ENCODE data around the gene TSLP.

TSLP gene

DNA sequence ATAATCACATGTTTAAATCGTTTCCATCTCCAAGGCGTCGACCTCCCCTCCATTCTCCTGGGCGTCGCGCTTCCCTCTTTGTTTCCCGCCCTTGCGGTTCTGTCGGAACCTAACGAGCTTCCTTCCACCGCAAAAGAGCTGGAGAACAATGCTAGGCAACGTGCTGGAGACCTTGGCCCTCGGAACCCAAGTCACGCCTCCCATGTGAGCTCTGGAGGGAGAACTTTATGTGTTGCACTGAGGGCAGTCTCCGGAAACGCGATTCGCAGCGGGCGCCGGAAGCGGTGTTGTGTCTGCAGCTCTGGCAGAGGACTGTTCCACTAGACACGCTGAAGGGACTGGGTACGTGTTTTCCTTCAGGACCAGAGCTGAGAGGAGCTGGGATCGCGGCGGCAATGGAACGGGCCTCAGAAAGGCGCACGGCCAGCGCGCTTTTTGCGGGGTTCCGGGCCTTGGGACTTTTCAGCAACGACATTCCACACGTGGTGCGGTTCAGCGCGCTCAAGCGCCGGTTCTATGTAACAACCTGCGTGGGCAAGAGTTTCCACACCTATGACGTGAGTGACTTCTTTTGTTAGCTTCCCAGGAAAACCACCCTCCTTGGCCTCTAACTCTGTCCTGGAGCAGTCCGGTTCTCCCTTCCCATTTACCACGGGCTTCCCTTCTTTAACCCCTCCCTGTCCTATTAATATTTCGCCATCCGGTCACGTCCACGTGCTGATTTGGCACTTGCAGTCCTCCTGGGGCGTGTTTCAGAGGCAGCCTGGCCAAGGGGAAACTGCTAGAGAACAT lies 20.7 kb downstream of the TSLP start, which contains the start of gene WDR36:
Gene WDR36 (plus strand): TSS at position 287 of the 792 bp plus-strand sequence. CDS start 109 bp downstream, at position 396.
- peak; percentile 80 to 97 (median 90) for DNase-seq
- intact Hi-C loops (cut with DNase I), result no loop called here

DNA sequence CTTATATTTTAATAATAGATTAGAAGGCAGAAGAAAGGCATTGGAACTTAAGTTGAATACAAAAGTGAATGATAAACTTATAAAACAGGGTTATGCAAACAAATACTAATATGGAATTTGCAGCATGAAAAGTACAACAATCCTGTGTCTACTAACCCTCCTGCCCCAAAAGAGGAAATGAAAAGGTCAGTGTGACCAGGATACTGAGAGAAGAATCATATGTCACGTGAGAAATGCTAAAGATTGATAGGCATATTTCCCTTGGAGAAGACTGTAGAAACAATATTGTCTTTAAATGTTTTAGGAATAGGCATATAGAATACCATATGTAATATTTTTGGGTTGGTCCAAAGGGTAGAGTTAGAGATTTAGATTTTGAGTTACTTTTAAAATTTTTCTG lies 24.5 kb downstream of the TSLP start:
- intact Hi-C loops (cut with DNase I), result no loop called here
- no peak for DNase-seq

DNA sequence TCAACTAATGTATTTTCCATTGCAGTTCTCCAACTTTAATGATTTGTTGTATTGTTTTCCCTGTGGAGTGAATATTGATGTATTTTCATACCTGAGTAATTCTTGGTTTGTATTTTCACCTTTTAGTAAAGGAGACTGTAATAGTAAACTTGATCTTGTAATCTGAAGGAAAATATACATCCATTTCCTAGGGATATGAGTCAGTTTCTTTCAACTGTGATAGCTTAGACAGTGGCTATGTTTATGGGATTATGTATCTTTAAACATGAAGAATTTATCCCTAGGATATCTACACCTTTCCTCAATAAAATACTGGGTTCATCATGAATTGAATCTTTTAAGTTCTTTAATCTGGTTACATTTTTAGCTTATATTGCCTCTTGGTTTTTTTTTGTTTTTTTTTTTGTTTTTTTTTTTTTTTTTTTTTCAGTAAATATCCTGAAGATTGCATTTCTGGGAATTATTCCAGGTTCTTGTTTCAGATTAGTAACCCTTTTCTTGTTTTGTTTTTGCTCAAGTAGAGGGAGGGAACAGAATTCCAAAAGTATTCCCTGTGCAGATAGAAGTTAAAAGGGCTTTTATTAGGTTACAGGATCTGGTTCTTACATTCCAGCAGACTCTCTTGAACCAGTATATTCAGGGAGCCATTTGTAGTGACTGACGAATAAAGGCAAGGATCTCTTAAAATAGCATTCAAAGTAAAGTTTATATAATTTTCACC lies 27.7 kb downstream of the TSLP start:
- intact Hi-C loops (cut with DNase I), result no loop called here

DNA sequence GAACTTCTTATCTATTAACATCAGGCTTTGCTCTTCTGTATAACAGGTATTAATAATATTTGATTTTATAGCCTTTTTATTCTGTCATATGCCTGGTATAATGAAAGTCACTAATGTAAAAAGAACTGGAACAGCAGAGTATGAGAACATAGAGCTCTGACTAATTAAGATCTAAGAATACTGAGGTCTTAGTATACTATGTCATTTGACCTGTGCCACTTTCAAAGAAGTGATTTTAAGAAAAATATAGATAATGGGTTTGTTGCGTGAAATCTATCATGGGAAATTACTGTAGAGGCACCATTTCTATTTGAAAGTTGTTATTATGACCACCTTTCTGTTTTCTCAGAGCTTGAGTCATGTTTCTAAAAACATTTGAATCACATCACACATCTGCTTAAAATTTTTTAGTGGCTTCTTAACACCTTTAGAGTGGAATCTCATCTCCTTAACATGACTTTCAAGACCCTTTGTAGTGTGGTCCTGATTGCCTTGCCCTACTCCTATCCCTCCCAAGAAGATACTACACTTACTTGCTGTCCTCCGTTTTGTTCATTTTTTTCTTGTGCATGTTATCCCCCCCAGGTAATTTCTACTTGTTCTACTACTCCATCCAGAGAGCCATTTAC lies 34.9 kb downstream of the TSLP start:
- DNase-seq, result no peak
- intact Hi-C loops (cut with DNase I), result no loop called here

More for the DNA sequence above, 27.7 kb downstream of the TSLP start:
- DNase-seq, result no peak

DNA sequence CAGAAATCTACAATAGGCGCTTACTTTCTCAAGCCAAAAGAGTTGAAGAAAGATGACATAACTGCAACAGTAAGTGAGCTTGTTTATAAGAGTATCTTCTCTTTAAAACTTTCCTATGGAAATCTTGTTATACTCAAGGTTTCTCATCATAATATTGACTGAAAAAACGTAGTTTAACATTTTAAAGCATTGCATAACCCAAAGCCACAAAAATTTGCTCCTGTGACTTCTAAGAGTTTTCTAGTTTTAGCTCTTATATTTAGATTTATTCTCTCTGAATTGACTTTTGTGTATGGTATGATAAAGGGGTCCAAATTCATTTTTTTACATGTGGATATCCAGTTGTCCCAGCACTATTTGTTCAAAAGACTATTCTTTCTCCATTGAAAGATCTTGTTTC lies 35.9 kb downstream of the TSLP start:
- intact Hi-C loops (cut with DNase I), result no loop called here
- DNase-seq, result no peak

DNA sequence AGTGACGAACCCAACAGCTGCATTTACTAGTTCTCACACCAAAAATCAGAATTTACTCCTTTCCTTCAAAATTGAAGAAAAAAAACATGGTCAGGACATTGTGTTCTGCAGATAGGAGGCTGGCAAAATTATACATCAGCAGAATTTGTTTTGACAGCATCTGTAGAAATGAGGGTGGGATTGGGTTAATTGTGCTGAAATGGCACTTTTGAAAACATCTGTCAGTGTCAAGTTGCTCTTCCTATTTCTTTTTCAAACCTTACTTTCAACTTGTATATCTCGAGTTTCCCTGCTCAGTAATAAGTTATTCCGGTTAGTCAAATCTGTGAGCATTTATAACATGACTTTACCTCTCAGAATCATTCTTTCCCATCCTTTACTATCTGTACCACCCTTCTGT lies 40.4 kb downstream of the TSLP start:
- no peak for DNase-seq
- intact Hi-C loops (cut with DNase I), result no loop called here

DNA sequence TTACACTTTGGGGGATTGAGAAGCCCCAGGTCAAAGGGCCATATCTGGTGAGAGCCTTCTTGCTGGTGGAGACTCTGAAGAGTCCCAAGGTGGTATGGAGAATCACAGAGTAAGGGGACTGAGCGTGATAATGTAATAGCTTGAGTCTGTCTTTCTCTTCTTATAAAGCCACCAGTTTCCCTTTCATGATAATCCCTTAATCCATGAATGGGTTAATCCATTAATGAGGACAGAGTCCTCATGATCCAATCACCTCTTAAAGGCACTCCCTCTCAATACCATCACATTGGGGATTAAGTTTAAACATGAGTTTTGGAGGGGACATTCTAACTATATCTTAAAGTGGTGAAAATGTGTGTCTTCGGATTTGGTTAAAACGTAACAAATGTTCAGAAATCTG lies 42.2 kb downstream of the TSLP start:
- intact Hi-C loops (cut with DNase I), result no loop called here
- DNase-seq, result no peak

DNA sequence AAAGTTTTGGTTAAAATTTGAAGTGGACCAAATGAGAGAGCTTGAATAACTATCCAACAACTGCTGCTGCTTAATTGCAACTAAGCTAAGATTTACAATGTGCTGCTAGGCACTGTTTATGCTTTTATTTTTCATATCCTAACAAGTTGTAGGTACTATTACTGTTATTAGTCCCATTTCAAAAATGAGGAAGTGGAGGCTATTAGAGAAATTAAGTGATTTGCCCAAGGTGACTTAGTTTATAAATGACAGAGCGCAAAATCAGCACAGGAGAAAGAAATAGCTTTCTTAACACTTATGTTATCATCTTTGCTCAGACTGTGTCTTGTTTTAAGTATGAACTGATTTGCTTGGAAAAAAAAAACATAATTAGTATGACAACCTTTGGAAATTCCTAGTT lies 43.7 kb downstream of the TSLP start:
- intact Hi-C loops (cut with DNase I), result no loop called here
- DNase-seq, result no peak

DNA sequence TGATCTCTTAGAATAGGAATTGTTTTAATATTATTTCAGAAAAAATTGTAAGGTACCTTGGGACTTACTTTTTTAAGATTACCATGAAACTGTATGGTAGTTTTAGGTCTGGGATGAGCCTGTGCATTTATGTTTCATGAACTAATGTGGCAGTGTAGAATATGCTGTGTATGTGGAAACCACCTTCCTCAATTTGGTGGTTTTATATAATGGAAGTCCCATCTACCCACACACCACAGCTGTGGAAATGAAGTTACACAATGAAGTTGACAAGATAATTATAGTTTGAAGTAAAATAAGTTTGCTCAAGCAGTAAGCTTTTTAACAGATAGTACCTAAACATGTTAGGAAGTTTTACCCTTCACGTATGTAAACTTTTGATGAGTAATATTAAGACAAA lies 45.0 kb downstream of the TSLP start:
- intact Hi-C loops (cut with DNase I), result no loop called here
- DNase-seq, result peak in 1 of 42 donors; percentile 11

DNA sequence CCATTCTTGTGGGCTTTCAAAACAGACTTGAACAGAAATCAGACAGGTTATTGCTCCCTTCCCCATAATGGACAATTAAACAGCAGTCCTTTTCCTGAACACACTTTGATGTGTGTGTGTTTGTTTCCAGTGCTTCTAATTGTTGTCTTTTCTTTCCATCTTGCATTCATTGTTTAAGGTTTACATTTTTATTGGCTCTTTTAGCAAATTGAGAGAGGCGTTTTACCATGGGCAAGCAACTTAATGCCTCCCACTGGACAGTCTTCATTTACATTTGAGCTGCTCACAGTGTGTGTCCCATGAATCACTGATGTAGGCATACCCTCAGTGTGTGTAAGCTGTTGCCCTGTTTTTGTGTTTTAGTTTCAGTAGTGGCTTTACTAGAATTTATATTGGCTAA lies 45.6 kb downstream of the TSLP start:
- intact Hi-C loops (cut with DNase I), result no loop called here
- DNase-seq, result no peak

DNA sequence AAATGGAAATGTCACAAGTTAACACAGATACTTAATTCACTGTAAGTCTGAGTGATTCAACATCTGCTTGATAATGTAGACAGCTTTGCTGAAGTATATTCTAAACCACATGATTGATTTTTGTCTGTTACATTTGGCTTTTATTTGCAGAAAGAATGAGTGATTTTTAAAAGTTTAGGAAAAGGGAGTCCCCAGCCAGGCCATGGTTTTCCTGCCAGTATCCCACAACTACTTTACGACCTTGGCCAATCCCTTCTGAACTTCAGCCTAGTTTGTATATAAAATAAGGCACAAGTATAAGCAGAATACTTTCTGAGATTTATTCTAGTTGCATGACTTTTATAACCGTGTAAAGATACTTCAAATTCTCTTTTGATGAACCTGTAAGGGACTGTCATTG lies 47.7 kb downstream of the TSLP start:
- intact Hi-C loops (cut with DNase I), result no loop called here
- DNase-seq, result no peak

DNA sequence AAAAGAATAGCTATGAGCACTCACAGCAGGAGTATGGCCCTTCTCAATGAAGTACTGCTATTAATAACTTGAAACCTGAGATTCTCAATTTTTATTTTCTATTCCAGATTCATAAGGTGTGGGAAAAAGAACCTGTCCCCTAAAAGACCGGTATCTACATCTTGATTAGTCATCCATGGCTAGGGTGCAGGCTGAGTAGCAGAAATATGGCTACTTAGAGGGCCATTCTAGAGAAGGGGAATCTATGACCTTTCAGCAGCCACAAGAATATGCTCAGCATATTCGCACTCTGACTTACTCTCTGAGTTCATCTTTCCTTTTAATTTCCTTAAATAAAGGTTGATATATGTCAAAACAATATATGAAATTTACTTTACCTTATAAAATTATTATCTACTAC lies 48.3 kb downstream of the TSLP start:
- DNase-seq, result no peak
- intact Hi-C loops (cut with DNase I), result no loop called here

DNA sequence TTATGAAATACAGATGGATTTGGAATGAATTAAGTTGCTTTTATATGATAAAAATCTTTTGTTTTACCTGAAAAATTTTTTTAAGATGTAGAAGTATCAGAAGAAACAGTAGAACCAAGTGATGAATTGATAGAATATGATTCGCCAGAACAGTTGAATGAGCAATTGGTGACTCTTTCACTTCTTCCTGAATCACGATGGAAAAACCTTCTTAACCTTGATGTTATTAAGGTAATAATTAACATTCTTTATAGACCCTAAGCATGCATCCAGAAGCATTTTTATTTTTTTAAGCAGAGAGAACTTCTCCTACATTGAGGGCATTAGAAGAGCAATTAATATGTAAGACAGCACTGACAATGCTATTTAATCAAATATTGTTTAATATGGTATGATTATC lies 49.4 kb downstream of the TSLP start:
- intact Hi-C loops (cut with DNase I), result no loop called here
- no peak for DNase-seq

DNA sequence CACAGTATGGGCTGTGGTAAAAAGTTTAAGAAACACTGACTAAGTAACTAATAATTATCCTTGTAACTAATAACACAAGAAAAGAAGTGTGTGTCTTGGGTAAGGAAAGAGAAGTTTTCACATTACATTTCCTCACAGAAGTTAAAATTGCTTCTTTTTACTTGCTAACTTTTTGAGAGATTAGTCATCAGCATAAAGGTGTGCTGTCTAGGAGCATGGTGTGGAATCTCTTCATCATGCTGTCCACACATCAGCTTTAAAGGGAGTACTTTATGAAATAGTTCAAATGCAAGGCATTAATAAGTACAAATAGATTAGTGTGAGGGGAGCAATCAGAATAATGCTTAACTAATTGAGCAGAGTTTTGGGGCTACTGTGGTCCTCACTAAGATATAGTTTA lies 50.4 kb downstream of the TSLP start:
- intact Hi-C loops (cut with DNase I), result no loop called here
- no peak for DNase-seq

DNA sequence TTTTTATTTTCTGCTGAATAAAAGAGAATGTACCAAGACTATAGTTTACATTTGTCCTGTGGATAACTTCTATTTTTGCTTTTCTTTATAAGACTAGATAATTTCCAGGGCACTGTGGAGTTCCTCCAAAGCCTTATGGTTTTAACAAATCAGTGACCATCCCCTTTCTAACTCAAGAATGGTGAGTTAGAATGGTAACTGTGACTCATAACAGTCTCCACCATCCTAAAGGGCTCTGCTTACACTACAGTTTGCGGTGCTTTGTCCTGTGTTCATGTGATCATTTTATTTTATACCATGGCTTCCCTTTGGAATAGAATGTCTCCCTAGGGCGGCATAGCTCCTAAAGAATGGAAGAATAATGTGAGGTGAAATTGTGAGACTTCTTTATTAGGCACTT lies 50.9 kb downstream of the TSLP start:
- intact Hi-C loops (cut with DNase I), result no loop called here

DNA sequence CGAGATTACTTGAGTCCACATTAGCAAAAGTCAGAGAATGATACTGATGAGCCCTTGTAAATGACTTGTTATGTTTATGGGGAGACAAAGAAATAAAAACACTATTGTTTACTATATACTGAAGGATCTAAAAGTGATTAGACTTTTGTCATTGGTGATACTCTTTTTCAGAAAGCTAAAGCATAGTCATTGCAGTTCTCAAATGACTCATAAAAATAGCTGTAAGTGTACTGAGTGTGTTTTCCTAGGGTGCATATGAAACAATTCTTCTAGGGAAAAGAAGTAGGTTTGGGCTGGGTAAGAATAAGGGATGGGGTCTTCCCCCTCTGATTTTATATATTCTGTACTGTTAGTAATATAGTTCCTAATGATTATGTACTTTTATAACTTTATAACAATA lies 53.3 kb downstream of the TSLP start:
- DNase-seq, result no peak
- intact Hi-C loops (cut with DNase I), result no loop called here

More for the DNA sequence above, 50.9 kb downstream of the TSLP start:
- no peak for DNase-seq

DNA sequence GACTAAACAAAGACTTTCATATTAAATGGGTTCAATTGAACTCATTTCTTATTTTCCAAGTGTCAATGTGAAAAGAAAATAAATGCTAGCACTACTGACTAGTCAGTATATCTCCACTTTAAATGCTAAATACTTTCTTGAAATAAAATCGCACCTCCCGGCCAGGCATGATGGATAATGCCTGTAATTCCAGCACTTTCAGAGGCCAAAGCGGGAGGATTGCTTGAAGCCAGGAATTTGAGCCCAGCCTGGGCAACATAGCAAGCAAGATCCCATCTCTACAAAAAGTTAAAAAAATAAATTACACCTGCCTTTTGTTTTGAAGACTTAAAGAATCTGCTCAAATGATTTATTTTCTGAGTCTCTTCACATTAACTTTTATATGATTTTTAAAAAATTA lies 55.4 kb downstream of the TSLP start:
- no peak for DNase-seq

More for the DNA sequence above, 55.4 kb downstream of the TSLP start:
- intact Hi-C loops (cut with DNase I), result no loop called here

Data from head of caudate nucleus (tissue), 42 donors.